Measurements from ENCODE around the gene PIP4K2A. TPM values are rescaled to one million over a fixed set of nuclear protein-coding genes. Genes with fewer than 3 reads are reported as not detected.
"Not testable (repeated sequence)": the region's sequence is repeated elsewhere in the genome, so short reads cannot be mapped to it uniquely, and the experiment has no call there.

PIP4K2A gene
- total RNA-seq, 1 experiment from 2014 or later, result 21.4 TPM

DNA sequence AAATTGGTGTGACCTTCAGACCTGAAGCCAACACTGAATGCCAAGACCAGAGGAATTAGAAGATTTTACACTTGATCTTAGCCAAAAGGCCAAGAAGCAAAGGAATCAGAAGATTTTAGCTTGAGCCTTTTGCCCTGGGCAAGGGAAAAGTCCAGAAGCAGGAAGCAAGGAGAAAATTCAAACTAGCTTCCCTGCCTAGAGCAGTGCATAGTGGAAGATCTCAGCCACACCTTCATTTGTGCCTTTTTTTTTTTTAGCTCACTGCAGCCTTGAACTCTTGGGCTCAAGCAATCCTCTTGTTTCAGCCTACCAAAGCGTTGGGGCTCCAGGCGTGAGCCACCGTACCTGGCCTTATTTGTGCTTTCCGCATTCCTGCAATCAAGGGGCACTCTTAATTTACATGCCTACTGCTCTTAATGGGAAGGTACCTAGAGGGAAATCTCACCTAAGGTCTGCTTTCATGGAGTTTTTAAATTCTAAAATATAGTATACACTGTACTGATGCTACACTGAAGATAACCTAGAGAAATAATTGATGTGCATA, 8.3 kb upstream of the PIP4K2A start:
- Histone ChIP-seq H3F3A (ENCODE audit: insufficient read depth, low read depth) (no peaks in the 10 kb centered on the region), H4K20me1 (ENCODE audit: insufficient read depth) (no peaks in the 10 kb centered on the region), H3K4me3 (no peak overlapping the region), H3K9me3 (ENCODE audit: insufficient read depth, low read depth) (no peaks in the 10 kb centered on the region), H3K79me2 (ENCODE audit: low read depth) (no peaks in the 10 kb centered on the region), H3K4me1 (replicated peaks; ENCODE audit: insufficient read depth) (no peaks in the 10 kb centered on the region), H3K9me2 (ENCODE audit: insufficient read depth) (no peaks in the 10 kb centered on the region), H3K4me2 (no peak overlapping the region), H3K27ac (no peak overlapping the region), H3K27me3 (ENCODE audit: insufficient read depth, low read depth) (no peaks in the 10 kb centered on the region), H2AFZ (no peak overlapping the region), H3K36me3 (ENCODE audit: low read depth) (no peaks in the 10 kb centered on the region)
- ChIA-PET CTCF (no interaction called here), POLR2A (ENCODE audit: unreplicated experiment) (interaction anchor here (0.6 kb wide), 1 partner anchor 245 kb away, joined by 10 read pairs; no protein-coding TSS in a partner anchor)
- TF ChIP-seq EZH2 (IDR thresholded peaks at IDR 0.05; ENCODE audit: low read depth), result no peak
- TF ChIP-seq, protein P1, sequence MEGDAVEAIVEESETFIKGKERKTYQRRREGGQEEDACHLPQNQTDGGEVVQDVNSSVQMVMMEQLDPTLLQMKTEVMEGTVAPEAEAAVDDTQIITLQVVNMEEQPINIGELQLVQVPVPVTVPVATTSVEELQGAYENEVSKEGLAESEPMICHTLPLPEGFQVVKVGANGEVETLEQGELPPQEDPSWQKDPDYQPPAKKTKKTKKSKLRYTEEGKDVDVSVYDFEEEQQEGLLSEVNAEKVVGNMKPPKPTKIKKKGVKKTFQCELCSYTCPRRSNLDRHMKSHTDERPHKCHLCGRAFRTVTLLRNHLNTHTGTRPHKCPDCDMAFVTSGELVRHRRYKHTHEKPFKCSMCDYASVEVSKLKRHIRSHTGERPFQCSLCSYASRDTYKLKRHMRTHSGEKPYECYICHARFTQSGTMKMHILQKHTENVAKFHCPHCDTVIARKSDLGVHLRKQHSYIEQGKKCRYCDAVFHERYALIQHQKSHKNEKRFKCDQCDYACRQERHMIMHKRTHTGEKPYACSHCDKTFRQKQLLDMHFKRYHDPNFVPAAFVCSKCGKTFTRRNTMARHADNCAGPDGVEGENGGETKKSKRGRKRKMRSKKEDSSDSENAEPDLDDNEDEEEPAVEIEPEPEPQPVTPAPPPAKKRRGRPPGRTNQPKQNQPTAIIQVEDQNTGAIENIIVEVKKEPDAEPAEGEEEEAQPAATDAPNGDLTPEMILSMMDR (conservative IDR thresholded peaks at IDR 0.05), result no peak
- no peak for DNase-seq
- no TSS peak for BruUV-seq (replicated peaks)
- intact Hi-C loops (cut with micrococcal nuclease; ENCODE audit: unreplicated experiment), result no loop called here

- H3K4me2 ChIP-seq, result no peak overlapping the region
- H4K20me1 ChIP-seq (ENCODE audit: insufficient read depth), result no peaks in the 10 kb centered on the region
- POLR2A ChIA-PET (ENCODE audit: unreplicated experiment), result no interaction called here
- no peaks in the 10 kb centered on the region for H3K36me3 ChIP-seq (ENCODE audit: low read depth)
- BruUV-seq (replicated peaks), result no TSS peak
- no peaks in the 10 kb centered on the region for H3K4me1 ChIP-seq (replicated peaks; ENCODE audit: insufficient read depth)
- no peak overlapping the region for H3K27ac ChIP-seq
- no peaks in the 10 kb centered on the region for H3K27me3 ChIP-seq (ENCODE audit: insufficient read depth, low read depth)
- no peak overlapping the region for H2AFZ ChIP-seq
- CTCF ChIA-PET, result no interaction called here
- H3K9me3 ChIP-seq (ENCODE audit: insufficient read depth, low read depth), result no peaks in the 10 kb centered on the region
- DNase-seq, result no peak
- no peaks in the 10 kb centered on the region for H3K79me2 ChIP-seq (ENCODE audit: low read depth)
- intact Hi-C loops (cut with micrococcal nuclease; ENCODE audit: unreplicated experiment), result no loop called here
- no peak overlapping the region for H3K4me3 ChIP-seq
- no peaks in the 10 kb centered on the region for H3K9me2 ChIP-seq (ENCODE audit: insufficient read depth)
- H3F3A ChIP-seq (ENCODE audit: insufficient read depth, low read depth), result no peaks in the 10 kb centered on the region
- TF ChIP-seq, protein P1 (conservative IDR thresholded peaks at IDR 0.05), result no peak
- TF ChIP-seq EZH2 (IDR thresholded peaks at IDR 0.05; ENCODE audit: low read depth), result no peak
These were observed 6.3 kb upstream of the PIP4K2A start for GRCh38 chr10:22720667-22721066.

DNA sequence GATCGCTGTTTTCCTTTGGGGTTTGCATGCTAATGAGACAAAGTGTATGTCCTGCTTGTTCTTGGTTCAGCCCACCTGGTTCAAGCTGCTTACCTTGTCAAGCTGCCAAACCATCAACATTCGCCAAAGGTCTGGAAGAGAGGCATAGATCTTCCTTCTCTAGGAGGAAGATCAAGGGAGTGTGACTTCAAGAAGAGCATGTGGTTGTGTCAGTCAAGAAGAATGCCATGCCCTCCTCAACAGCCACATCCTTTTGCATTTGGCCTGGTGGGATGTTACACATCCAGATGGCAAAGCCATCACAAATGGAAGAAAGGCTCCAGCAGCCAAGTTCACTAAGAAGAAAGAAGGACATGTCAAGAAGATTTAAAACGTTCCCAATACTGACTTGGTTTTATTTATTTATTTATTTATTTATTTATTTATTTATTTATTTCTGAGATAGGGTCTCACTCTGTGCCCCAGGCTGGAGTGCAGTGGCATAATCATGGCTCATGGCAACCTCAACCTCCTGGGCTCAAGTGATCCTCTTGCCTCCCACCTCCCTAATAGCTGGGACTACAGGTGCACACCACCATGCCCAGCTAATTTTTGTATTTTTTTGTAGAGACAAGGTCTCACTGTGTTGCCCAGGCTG, 5.1 kb upstream of the PIP4K2A start:
- no peak overlapping the region for H3K4me3 ChIP-seq
- H3K27ac ChIP-seq, result no peak overlapping the region
- ChIA-PET CTCF (no interaction called here), POLR2A (ENCODE audit: unreplicated experiment) (no interaction called here)
- no peak overlapping the region for H3K4me2 ChIP-seq
- no peaks in the 10 kb centered on the region for H3K9me2 ChIP-seq (ENCODE audit: insufficient read depth)
- no peaks in the 10 kb centered on the region for H3F3A ChIP-seq (ENCODE audit: insufficient read depth, low read depth)
- H3K36me3 ChIP-seq (ENCODE audit: low read depth), result no peaks in the 10 kb centered on the region
- no peaks in the 10 kb centered on the region for H3K79me2 ChIP-seq (ENCODE audit: low read depth)
- intact Hi-C loops (cut with micrococcal nuclease; ENCODE audit: unreplicated experiment), result loop anchor here (10.0 kb wide), 3 partner anchors 265 to 395 kb away; partner anchors contain the start of gene BMI1
- H2AFZ ChIP-seq, result no peak overlapping the region
- TF ChIP-seq, protein P1 (conservative IDR thresholded peaks at IDR 0.05), result no peak
- no peak for TF ChIP-seq EZH2 (IDR thresholded peaks at IDR 0.05; ENCODE audit: low read depth)
- no peaks in the 10 kb centered on the region for H3K27me3 ChIP-seq (ENCODE audit: insufficient read depth, low read depth)
- no peaks in the 10 kb centered on the region for H4K20me1 ChIP-seq (ENCODE audit: insufficient read depth)
- BruUV-seq (replicated peaks), result no TSS peak
- DNase-seq, result no peak
- H3K4me1 ChIP-seq (replicated peaks; ENCODE audit: insufficient read depth), result no peaks in the 10 kb centered on the region
- H3K9me3 ChIP-seq (ENCODE audit: insufficient read depth, low read depth), result no peaks in the 10 kb centered on the region

GRCh38 chr10:22718659-22719058, 4.3 kb upstream of the PIP4K2A start:
- H3K4me1 ChIP-seq (replicated peaks; ENCODE audit: insufficient read depth); DNase-seq; H2AFZ ChIP-seq; POLR2A ChIA-PET (ENCODE audit: unreplicated experiment); H3K79me2 ChIP-seq (ENCODE audit: low read depth); H3K4me3 ChIP-seq; BruUV-seq (replicated peaks); H3K36me3 ChIP-seq (ENCODE audit: low read depth); H3K4me2 ChIP-seq; H3K9me2 ChIP-seq (ENCODE audit: insufficient read depth); H3K9me3 ChIP-seq (ENCODE audit: insufficient read depth, low read depth); H3K27ac ChIP-seq; H3K27me3 ChIP-seq (ENCODE audit: insufficient read depth, low read depth); CTCF ChIA-PET; H4K20me1 ChIP-seq (ENCODE audit: insufficient read depth); H3F3A ChIP-seq (ENCODE audit: insufficient read depth, low read depth): not testable (repeated sequence)
- intact Hi-C loops (cut with micrococcal nuclease; ENCODE audit: unreplicated experiment), result loop anchor here (10.0 kb wide), 3 partner anchors 266 to 394 kb away; partner anchors contain the start of gene BMI1
